NCI-H446 (cell line): ENCODE measurements around the gene LY6G6C.
A peak's percentile ranks its signal among the peaks of the same experiment; 100 is the strongest.

ENCODE experiments used
- DNase-seq, 2 experiments: peaks; one replicate each; lab custom pipeline; 2025; lab: John Stamatoyannopoulos, UW

Gene LY6G6C

DNA sequence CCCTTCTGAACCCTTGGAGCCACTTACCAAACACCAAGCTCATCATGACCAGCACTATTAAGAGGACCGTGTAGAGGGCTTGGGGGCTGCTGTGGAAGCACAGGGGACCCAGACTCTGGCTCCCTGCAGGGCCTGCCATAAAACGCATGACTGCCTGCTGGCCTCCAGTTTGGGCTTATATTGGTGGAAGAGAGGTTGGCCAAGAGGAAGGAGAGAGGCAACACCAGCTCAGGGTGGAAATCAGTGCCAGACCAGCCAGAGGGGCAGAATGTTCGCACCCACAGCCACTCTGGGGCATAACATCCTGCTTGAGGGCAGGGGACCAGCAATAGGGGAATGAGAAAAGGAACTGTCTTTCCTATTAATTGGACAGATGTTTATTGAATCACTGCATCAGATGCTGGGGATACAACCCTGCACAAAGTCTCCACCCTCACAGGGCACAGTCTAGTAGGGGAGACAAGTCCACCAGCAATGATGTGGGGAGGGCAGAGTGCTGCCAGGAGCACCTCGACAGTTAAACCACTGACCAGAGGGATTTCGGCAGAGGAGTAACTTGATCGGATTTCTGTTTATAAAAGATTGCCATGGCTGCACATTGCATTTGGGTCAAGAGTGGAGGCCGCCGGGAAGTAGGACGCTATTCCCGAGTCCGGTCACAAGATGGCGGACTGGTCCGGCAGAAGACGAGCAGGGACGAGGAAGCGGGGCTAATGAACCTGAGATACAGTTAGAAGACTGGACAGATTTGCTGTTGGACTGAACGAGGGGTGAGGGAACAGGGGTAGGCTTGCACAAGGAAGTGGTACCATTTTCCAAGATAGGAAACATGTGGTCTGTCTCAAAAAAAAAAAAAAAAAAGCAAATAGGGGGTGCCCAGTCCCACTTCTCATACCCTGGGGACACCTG, 41.1 kb downstream of the LY6G6C start, which contains the start of gene LY6G5C:
TSS of gene LY6G5C (minus strand) at position 842 of the 909 bp plus-strand sequence. CDS start at position 148, 694 bp downstream.
- peak; percentile 49 to 68 for DNase-seq

DNA sequence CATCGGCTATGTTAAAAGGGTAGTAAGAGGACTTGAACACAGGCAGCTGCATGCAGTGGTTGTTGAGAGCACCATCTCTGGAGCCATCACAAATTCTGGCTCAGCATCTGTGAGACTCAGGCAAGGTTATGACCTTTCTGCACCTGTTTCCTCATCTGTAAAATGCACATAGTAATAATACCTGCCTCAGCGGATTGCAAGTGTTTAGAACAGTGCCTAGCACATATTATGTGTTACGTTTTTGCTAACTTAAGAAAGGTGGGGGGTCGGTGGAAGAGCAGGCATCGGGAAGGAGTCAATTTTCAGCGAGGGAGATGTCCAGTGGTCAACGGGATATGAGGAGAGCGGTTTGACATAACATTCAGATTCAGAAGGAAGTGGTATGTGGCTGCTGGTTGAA, 43.6 kb downstream of the LY6G6C start:
- DNase-seq = no peak

DNA sequence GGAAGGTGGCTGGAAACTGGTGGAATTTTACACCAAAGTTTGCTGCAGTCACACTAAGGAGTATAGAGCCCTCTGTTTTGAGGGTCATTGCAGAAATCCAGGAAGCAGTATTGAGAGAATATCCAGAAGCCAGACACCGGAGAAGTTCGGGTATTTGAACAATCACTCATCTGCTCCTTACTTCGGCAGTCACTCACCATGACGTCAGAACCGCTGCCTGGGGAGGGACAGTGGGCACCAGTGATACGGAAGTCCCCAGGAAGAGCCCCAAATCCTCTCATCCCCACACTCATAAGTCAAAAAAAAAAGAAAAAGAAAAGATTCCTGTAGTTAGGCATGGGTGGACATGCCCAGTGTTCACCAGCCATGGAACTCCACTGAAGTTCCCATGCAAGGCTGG, 44.6 kb downstream of the LY6G6C start:
- no peak for DNase-seq

DNA sequence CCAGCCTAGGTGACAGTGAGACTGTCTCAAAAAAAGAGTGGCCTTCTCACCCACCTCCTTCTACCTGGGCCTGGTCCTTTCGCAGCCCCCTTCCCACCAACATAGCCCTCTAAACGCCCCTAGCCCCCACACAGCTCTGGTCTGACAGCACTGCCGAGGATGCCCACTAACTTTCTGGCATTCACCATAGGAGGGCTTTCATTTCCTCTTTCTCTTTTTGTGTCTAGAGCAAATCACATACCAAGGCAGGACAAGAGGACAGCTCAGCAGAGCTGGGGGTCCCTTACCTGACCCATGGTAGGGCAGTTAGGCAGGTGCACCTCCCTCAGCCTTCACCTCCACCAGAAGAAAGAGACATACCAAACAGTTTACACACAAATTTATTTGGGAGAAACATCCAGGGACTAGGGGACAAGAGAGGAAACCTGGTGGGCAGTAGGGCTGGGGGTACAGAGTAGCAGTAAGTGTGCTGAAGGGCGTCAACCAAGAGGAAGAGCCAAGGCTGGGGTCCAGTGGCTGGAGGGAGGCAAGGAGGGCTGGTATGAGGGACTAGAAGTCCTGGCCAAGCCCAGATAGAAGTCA, 45.1 kb downstream of the LY6G6C start:
- DNase-seq = no peak

DNA sequence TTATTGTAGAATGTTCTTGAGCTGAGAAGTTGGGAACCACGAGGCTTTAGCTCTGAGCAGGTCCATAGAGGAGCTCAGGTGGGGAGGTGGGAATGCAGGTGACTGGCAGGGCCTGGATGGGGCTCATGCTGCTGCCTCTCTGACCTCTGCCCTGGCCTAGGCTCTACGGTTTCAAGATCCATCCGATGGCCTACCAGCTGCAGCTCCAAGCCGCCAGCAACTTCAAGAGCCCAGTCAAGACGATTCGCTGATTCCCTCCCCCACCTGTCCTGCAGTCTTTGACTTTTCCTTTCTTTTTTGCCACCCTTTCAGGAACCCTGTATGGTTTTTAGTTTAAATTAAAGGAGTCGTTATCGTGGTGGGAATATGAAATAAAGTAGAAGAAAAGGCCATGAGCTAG, 51.9 kb downstream of the LY6G6C start, which contains the start of gene LY6G5B:
TSS of gene LY6G5B (plus strand) at position 301 of the 400 bp plus-strand sequence. CDS start 975 bp downstream, outside the sequence.
- no peak for DNase-seq
